Endometrium (tissue), 2 donors: Measurements from ENCODE around the gene SNRNP70.
"Not testable (repeated sequence)": the region's sequence is repeated elsewhere in the genome, so short reads cannot be mapped to it uniquely, and the experiment has no call there.

Experiments used
- FAIRE-seq: peaks from 2 replicates; lab custom pipeline; 2012; peaks lifted over from hg19 to GRCh38; lab: Jason Lieb, UNC
- donor health status: control.
- donor health status: control.

SNRNP70 gene

GRCh38 chr19:49120325-49120683 lies 35.1 kb downstream of the SNRNP70 start:
- no peak for FAIRE-seq

- no peak for FAIRE-seq
Observed at GRCh38 chr19:49120868-49121267, 35.6 kb downstream of the SNRNP70 start.

DNA sequence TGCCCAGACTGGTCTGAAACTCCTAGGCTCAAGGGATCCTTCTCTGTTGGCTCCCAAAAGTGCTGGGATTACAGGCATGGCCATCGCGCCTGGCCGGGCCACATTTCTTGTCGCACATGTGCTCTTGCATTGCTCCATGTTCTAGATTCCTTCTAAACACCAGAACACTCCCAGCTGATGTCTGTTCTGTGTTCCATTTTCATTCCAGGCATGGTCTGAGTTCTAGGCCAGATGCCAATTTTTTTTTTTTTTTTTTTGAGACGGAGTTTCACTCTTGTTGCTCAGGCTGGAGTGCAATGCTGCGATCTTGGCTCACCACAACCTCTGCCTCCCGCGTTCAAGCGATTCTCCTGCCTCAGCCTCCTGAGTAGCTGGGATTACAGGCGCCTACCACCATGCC lies 36.6 kb downstream of the SNRNP70 start:
- not testable (repeated sequence) for FAIRE-seq

DNA sequence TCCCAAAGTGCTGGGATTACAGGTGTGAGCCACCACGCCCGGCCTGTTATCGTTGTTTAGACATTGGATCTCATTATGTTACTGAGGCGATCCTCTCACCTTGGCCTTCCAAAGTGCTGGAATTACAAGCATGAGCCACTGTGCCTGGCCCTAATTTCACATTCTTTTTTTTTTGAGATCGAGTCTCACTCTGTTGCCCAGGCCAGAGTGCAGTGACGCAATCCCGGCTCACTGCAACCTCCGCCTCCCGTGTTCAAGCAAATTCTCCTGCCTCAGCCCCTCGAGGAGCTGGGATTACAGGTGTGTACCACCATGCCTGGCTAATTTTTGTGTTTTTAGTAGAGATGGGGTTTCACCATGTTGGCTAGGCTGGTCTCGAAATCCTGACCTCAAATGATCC lies 38.0 kb downstream of the SNRNP70 start:
- not testable (repeated sequence) for FAIRE-seq

- no peak for FAIRE-seq
Observed at GRCh38 chr19:49125025-49125731, 39.9 kb downstream of the SNRNP70 start.

DNA sequence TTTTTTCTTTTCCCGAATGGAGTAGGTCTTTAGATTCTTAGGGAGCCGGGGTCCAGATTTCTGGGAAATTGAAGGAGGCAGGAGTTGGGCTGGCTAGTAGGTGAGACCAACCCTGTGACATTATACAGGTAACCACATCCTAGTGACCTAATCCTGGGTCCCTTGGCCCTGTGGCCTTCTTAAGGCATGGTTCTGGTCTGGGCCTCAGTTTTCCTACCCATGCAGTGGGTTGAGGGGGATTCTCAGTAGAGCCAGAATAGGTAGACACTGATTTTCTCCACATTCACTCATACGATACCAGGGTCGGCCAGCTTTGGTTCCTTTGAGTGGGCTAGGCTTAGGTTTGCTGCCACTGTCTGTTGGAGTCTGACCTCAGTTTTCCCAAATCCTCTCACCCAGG lies 41.3 kb downstream of the SNRNP70 start:
- no peak for FAIRE-seq

- FAIRE-seq = not testable (repeated sequence)
Observed at GRCh38 chr19:49127225-49127624, 42.0 kb downstream of the SNRNP70 start.

GRCh38 chr19:49127674-49128544 lies 42.7 kb downstream of the SNRNP70 start:
- no peak for FAIRE-seq

DNA sequence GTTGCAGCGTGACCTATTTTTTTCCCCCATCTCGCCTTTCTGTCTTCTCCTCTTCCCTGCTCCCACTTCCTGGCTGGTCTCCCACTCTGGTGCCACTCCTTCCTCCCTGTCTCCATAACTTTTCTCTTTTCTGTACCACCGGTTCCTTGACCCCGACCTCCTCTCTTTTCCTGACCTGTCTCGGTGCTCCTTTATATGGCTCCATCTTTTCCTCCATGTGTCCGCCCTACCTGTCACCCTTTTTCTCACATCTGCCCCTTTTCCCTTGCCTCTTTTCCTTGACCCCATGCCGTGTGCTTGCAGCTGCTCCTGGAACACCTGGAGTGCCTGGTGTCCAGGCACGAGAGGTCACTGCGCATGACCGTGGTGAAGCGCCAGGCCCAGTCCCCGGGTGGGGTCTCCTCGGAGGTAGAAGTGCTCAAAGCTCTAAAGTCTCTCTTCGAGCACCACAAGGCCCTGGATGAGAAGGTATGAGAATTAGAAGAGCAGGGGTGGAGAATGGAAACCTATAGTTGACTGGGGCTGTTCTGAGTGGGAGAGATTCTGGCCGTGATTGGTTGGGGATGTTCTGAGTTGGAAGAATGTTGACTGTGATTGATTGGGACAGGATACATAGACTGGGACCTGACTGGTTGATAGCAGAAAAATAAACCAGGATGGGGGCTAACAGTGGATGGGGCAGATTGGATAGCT lies 43.4 kb downstream of the SNRNP70 start:
- FAIRE-seq = no peak

DNA sequence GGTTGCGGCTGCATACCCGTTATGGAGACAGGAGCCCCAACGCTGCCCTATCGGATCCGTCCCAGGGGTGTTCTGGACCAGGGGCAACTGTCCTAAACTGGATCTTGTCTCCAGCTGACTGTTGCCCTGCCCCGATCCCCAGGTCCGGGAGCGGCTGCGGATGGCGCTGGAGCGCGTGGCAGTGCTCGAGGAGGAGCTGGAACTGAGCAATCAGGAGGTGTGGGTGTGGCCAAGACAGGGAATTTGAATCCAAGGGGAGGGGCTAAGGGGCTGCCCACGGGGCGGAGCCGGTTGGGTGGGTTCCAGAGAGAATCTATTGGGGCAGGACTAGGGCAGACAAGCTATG lies 44.0 kb downstream of the SNRNP70 start:
- no peak for FAIRE-seq

DNA sequence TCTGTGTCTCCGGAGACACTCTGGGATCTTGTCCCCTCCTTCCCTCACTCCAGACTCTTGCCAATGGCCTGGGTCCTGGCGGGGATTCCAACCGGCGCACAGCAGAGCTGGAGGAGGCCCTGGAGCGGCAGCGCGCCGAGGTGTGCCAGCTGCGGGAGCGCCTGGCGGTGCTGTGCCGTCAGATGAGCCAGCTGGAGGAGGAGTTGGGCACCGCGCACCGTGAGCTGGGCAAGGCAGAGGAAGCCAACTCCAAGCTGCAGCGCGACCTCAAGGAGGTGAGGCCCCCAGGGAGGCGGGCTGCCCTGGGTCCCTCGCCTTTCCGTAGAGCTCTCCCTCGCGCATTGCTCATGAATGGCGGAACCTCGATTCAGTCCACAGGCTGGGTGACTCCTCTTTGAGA lies 45.1 kb downstream of the SNRNP70 start:
- no peak for FAIRE-seq

DNA sequence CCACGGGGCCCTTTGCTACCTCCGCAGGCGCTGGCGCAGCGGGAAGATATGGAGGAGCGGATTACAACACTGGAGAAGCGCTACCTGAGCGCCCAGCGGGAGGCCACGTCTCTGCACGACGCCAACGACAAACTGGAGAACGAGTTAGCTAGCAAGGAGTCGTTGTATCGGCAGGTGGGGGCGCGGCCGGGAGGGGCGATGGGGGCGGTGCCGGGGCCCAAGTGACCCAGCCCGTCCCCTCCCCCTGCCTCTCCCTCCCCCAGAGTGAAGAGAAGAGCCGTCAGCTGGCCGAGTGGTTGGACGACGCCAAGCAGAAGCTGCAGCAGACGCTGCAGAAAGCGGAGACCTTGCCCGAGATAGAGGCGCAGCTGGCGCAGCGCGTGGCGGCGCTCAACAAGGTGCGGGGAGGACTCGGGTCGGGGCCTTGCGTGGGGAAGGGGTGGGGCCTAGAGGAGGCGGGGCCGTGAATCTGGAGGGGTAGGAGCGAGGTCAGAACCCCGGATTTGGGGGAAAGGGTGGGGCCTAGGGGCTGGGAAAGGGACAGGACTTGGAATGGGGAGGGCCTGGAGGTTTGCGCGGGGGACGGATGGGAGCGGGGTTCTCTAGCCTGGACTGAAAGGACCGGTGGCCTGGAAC lies 47.8 kb downstream of the SNRNP70 start:
- no peak for FAIRE-seq

DNA sequence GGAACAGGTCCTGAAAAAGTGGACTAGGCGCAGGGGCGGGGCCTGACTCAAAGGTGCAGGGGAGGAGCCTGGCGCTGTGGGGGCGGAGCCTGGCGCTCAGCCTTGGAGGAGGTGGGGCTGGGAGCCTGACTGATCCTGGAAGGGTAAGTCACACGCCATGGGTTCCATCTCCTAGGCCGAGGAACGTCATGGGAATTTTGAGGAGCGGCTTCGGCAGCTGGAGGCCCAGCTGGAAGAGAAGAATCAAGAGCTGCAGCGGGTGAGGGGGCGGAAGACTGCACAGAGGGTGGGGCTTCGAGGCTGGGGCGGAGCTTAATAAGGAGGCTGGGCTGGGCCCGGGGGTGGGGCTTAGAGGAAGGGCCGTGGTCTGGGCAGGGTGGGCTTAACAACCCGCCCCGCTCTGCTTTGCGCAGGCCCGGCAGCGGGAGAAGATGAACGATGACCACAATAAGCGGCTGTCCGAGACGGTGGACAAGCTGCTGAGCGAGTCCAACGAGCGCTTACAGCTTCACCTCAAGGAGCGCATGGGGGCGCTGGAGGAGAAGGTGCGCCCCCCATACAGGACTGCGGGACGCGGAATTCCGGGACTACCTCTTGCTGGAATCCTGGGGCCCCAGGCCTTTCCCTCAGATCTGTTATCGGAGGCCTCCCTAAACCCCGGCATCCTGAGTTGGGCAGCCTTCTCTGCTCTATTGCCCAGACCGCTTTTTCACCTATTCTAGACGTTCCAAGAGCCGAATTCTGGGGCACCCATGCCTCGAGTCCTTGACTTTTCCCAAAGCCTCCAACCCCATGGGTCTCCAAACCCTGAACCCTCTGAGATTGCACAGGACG lies 48.6 kb downstream of the SNRNP70 start:
- FAIRE-seq = no peak

DNA sequence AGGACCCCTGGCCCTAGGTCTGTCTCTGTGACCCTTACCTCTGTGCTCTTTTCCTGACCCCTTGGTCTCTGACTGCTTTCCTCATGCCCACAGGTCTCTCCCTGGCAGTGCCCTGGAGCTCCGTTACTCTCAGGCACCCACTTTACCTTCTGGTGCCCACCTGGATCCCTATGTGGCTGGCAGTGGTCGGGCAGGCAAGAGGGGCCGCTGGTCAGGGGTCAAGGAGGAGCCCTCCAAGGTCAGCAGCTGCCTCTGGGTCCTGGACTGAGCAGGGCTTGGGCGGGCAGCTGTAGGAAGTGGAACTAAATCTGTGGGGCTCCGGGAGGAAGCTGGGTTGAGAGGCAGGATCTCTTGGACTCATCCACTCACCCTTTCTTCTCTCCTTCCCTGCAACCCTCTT lies 50.4 kb downstream of the SNRNP70 start:
- no peak for FAIRE-seq

DNA sequence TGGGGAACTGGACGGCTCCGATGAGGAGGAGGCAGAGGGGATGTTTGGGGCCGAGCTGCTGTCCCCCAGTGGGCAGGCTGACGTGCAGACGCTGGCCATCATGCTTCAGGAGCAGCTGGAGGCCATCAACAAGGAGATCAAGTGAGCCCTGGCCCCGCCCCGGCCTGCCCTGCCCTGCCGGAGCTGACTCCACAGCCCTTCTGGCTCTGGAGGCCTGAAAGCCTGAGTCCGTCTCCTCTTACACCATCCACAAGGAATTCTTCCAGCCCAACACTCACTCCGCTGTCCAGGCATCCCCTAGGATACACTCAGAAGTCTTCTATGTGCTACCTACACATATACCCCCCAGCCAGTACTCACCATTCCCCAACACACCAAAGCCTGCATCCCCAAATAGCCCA lies 51.5 kb downstream of the SNRNP70 start:
- no peak for FAIRE-seq

DNA sequence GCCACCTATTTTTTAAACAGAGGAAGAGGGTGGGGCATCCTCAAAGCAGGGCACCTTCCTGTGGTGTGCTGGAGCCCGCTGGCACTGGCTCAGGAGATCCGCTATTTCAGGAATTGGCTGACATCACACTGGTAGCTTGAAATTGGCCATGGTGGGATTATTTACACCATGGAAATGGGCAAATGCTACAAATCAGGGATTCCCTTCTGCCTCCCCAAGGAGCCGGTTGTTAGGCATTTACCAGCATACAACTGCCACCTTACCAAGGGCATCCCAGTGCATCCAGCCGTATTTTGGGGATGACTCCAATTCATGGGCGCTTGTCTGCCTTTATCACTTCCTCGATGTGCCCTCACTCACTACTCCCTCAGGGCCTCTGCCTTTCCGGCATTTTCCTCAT lies 55.7 kb downstream of the SNRNP70 start:
- FAIRE-seq = no peak

- FAIRE-seq = no peak
Observed at GRCh38 chr19:49141352-49141751, 56.1 kb downstream of the SNRNP70 start.

- FAIRE-seq = peak; percentile 91
Observed at GRCh38 chr19:49142866-49143335, 57.6 kb downstream of the SNRNP70 start.

- FAIRE-seq = no peak
Observed at GRCh38 chr19:49145573-49146407, 60.5 kb downstream of the SNRNP70 start.

DNA sequence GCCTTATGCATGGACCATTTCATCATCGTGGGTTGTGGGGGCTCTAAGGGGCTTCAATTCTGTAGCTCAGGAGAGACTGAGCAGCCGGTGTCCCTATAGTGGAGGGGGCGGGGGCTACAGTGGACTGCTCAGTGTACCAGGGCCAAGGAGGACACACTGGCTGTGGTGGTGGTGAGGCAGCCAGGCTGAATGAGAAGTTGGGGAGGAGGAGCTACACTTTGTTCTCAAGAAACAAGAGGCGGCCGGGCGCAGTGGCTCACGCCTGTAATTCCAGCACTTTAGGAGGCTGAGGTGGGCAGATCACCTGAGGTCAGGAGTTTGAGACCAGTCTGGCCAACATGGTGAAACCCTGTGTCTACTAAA lies 61.1 kb downstream of the SNRNP70 start:
- not testable (repeated sequence) for FAIRE-seq
